HG02588 (cell line): Measurements from ENCODE around the gene CHP2.
"Not testable (repeated sequence)": the region's sequence is repeated elsewhere in the genome, so short reads cannot be mapped to it uniquely, and the experiment has no call there.

Experiments
- ATAC-seq: cut with Tn5 transposase; IDR thresholded peaks from one replicate; pipeline ENCODE4 v1.9.1; 2021; ENCODE audit warnings: mild to moderate bottlenecking, moderate library complexity; ENCODE audit not compliant: unreplicated experiment

CHP2 gene

GRCh38 chr16:23754594-23755483, at the start of gene CHP2:
CHP2 (plus strand) TSS chr16:23755026; CDS start chr16:23755050, 24 bp downstream.
- no peak for ATAC-seq

- ATAC-seq: no peak
These were observed 49.3 kb upstream of the CHP2 start for GRCh38 chr16:23705517-23705902.

- no peak for ATAC-seq
These were observed 48.4 kb upstream of the CHP2 start for GRCh38 chr16:23706439-23706838.

GRCh38 chr16:23709536-23709935, 45.3 kb upstream of the CHP2 start:
- no peak for ATAC-seq

- no peak for ATAC-seq
These were observed 44.8 kb upstream of the CHP2 start for GRCh38 chr16:23710008-23710407.

- ATAC-seq: no peak
These were observed 44.3 kb upstream of the CHP2 start for GRCh38 chr16:23710504-23710903.

GRCh38 chr16:23711785-23712184, 43.0 kb upstream of the CHP2 start:
- ATAC-seq: no peak

- ATAC-seq: no peak
These were observed 41.9 kb upstream of the CHP2 start, which contains the start of gene ERN2 for GRCh38 chr16:23712976-23713375. ERN2 (minus strand) TSS chr16:23713222; CDS start chr16:23713187, 35 bp downstream.

GRCh38 chr16:23716484-23716883, 38.3 kb upstream of the CHP2 start:
- no peak for ATAC-seq

- not testable (repeated sequence) for ATAC-seq
These were observed 32.1 kb upstream of the CHP2 start for GRCh38 chr16:23722613-23723240.

GRCh38 chr16:23724096-23724784, 30.6 kb upstream of the CHP2 start:
- ATAC-seq: no peak

GRCh38 chr16:23724785-23725131, 30.1 kb upstream of the CHP2 start:
- ATAC-seq: no peak

- ATAC-seq: no peak
These were observed 28.1 kb upstream of the CHP2 start for GRCh38 chr16:23726710-23727109.

GRCh38 chr16:23728112-23728477, 26.7 kb upstream of the CHP2 start:
- no peak for ATAC-seq

- ATAC-seq: no peak
These were observed 25.1 kb upstream of the CHP2 start for GRCh38 chr16:23729503-23730424.

- no peak for ATAC-seq
These were observed 20.5 kb upstream of the CHP2 start for GRCh38 chr16:23734176-23734893.

GRCh38 chr16:23737423-23738028, 17.3 kb upstream of the CHP2 start:
- not testable (repeated sequence) for ATAC-seq

GRCh38 chr16:23739516-23739915, 15.3 kb upstream of the CHP2 start:
- ATAC-seq: no peak

GRCh38 chr16:23741675-23742303, 13.0 kb upstream of the CHP2 start:
- ATAC-seq: no peak
